NCI-H82 (cell line): ENCODE data around the gene ZFP36L1.

Experiments
- DNase-seq: peaks from one replicate; lab custom pipeline; 2025; lab: John Stamatoyannopoulos, UW

ZFP36L1 gene

GRCh38 chr14:68738559-68738958 is 54.3 kb downstream of the ZFP36L1 start:
- no peak for DNase-seq
